MM.1S (cell line): Measurements from ENCODE around the gene SLAIN1.

Experiments
- DNase-seq: peaks from one replicate; pipeline ENCODE4 v3.0.0-alpha.2; 2015
- H2AFZ ChIP-seq: fragments of 300-600 bp; sonication (generic); 2 replicates; pipeline ENCODE4 v1.6.0; 2016; ENCODE audit warnings: antibody characterized with exemption, low read length
- H3F3A ChIP-seq: fragments of 300-600 bp; sonication (generic); 2 replicates; pipeline ENCODE4 v1.6.1; 2016; ENCODE audit warnings: mild to moderate bottlenecking, antibody characterized with exemption, low read length, moderate library complexity, mixed read lengths; ENCODE audit not compliant: insufficient read depth
- H3K27ac ChIP-seq: fragments of 300-600 bp; sonication (generic); 2 replicates; pipeline ENCODE4 v1.5.1; 2016; ENCODE audit warnings: mild to moderate bottlenecking, low read length
- H3K27me3 ChIP-seq: fragments of 300-600 bp; sonication (generic); replicated peaks from 2 replicates; pipeline ENCODE4 v1.6.0; 2016; ENCODE audit warnings: low read length; ENCODE audit not compliant: insufficient read depth
- H3K36me3 ChIP-seq: fragments of 300-600 bp; sonication (generic); replicated peaks from 2 replicates; pipeline ENCODE4 v1.6.1; 2016; ENCODE audit warnings: mild to moderate bottlenecking, low read length, mixed read lengths; ENCODE audit not compliant: insufficient read depth
- H3K4me1 ChIP-seq: fragments of 300-600 bp; sonication (generic); 2 replicates; pipeline ENCODE4 v1.6.1; 2016; ENCODE audit warnings: low read length, mixed read lengths
- H3K4me2 ChIP-seq: fragments of 300-600 bp; sonication (generic); 2 replicates; pipeline ENCODE4 v1.6.0; 2016; ENCODE audit warnings: low read depth, low read length
- H3K4me3 ChIP-seq: fragments of 300-600 bp; sonication (generic); 2 replicates; pipeline ENCODE4 v1.5.1; 2016; ENCODE audit warnings: low read length, mixed read lengths
- H3K79me2 ChIP-seq: fragments of 300-600 bp; sonication (generic); 2 replicates; pipeline ENCODE4 v1.6.1; 2016; ENCODE audit warnings: mixed run types, low read length, mixed read lengths
- H3K9ac ChIP-seq: fragments of 300-600 bp; sonication (generic); 2 replicates; pipeline ENCODE4 v1.6.1; 2016; ENCODE audit warnings: low read length, mixed read lengths
- H3K9me2 ChIP-seq: fragments of 300-600 bp; sonication (generic); replicated peaks from 2 replicates; pipeline ENCODE4 v1.6.1; 2016; ENCODE audit warnings: mild to moderate bottlenecking, low read length, mixed read lengths; ENCODE audit not compliant: insufficient read depth
- H3K9me3 ChIP-seq: fragments of 300-600 bp; sonication (generic); replicated peaks from 2 replicates; pipeline ENCODE4 v1.6.1; 2016; ENCODE audit warnings: mild to moderate bottlenecking, low read length, mixed read lengths; ENCODE audit not compliant: insufficient read depth
- H4K20me1 ChIP-seq: fragments of 300-600 bp; sonication (generic); 2 replicates; pipeline ENCODE4 v1.6.1; 2016; ENCODE audit warnings: mild to moderate bottlenecking, low read length, moderate library complexity, mixed read lengths; ENCODE audit not compliant: insufficient read depth
- EZH2 ChIP-seq: fragments of 300-600 bp; sonication (generic); optimal IDR thresholded peaks from 2 replicates; pipeline ENCODE3; 2017; ENCODE audit warnings: low read depth, mild to moderate bottlenecking, antibody characterized with exemption, low read length, mixed read lengths
- EZH2phosphoT487 ChIP-seq: fragments of 300-600 bp; sonication (generic); IDR thresholded peaks from 2 replicates; pipeline ENCODE4 v1.6.1; 2018; ENCODE audit warnings: antibody characterized with exemption, low read length
- TF ChIP-seq, protein P1 (sequence below): fragments of 300-600 bp; sonication (generic); IDR thresholded peaks from 2 replicates; pipeline ENCODE4 v1.5.1; 2016; ENCODE audit warnings: antibody characterized with exemption, low read length, mixed read lengths

Gene SLAIN1

DNA sequence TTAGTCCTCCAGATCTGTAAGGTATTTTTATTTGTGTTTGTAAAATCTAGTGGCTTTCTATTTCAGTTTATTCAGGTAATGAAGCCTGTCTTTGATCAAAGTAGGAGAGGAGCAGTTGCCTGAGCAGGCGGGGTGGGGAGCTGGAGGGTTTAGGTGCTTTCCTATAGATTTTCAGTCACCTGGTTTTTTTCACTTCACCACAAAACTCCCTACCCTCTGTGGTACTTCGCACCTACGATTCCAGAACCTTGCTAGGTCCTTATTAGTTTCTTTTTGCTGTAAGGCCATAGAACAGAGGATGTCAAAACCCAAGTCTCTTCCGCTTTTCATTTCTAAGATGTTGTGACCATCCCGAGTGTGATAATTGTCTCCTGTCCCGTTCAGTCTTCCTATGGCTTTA lies 26.6 kb downstream of the SLAIN1 start:
- no peaks in the 10 kb centered on the region for H3K27me3 ChIP-seq
- no peak overlapping the region for H3K27ac ChIP-seq
- no peaks in the 10 kb centered on the region for H4K20me1 ChIP-seq
- H3K9me3 ChIP-seq: no peaks in the 10 kb centered on the region
- H2AFZ ChIP-seq: no peak overlapping the region
- H3K4me2 ChIP-seq: no peak overlapping the region
- TF ChIP-seq EZH2: no peak
- no peak for TF ChIP-seq EZH2phosphoT487
- TF ChIP-seq, protein P1, sequence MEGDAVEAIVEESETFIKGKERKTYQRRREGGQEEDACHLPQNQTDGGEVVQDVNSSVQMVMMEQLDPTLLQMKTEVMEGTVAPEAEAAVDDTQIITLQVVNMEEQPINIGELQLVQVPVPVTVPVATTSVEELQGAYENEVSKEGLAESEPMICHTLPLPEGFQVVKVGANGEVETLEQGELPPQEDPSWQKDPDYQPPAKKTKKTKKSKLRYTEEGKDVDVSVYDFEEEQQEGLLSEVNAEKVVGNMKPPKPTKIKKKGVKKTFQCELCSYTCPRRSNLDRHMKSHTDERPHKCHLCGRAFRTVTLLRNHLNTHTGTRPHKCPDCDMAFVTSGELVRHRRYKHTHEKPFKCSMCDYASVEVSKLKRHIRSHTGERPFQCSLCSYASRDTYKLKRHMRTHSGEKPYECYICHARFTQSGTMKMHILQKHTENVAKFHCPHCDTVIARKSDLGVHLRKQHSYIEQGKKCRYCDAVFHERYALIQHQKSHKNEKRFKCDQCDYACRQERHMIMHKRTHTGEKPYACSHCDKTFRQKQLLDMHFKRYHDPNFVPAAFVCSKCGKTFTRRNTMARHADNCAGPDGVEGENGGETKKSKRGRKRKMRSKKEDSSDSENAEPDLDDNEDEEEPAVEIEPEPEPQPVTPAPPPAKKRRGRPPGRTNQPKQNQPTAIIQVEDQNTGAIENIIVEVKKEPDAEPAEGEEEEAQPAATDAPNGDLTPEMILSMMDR: no peak
- peaks cover 12% of the 10 kb centered on the region for H3K4me1 ChIP-seq
- DNase-seq: peak; percentile 38
- no peaks in the 10 kb centered on the region for H3F3A ChIP-seq
- H3K79me2 ChIP-seq: peaks cover 63% of the 10 kb centered on the region
- no peaks in the 10 kb centered on the region for H3K9me2 ChIP-seq
- H3K9ac ChIP-seq: no peak overlapping the region
- peaks cover 16% of the 10 kb centered on the region; the same call in 1 of the 2 replicates for H3K36me3 ChIP-seq
- no peak overlapping the region for H3K4me3 ChIP-seq

DNA sequence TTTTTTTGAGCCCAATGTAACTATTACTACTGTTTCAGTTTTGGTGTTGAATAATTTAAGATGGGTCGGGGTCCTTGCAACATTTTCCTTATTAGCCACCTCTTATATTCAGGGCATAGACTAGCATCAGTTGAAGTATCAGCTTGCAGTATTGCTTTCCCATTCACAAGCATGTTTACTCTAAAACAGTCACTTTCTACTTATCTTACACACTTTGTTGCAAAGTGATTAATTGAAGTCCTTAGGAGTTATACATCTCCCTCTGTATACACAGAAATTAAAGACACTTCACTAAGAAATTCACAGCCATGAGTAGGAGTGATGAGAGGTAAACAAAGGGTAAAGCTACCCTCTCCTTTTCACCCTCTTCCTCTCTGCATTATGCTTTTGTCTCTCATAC lies 27.6 kb downstream of the SLAIN1 start:
- no peak overlapping the region for H3K4me2 ChIP-seq
- peaks cover 16% of the 10 kb centered on the region for H3K4me1 ChIP-seq
- no peak overlapping the region for H3K27ac ChIP-seq
- no peaks in the 10 kb centered on the region for H3K9me3 ChIP-seq
- H3K9ac ChIP-seq: no peak overlapping the region
- no peak overlapping the region for H3K4me3 ChIP-seq
- H3K27me3 ChIP-seq: no peaks in the 10 kb centered on the region
- TF ChIP-seq EZH2phosphoT487 (no peak), EZH2 (no peak)
- TF ChIP-seq, protein P1: no peak
- peaks cover 65% of the 10 kb centered on the region for H3K79me2 ChIP-seq
- DNase-seq: no peak
- H3K36me3 ChIP-seq: peaks cover 16% of the 10 kb centered on the region; the same call in 1 of the 2 replicates
- no peak overlapping the region for H2AFZ ChIP-seq
- H3K9me2 ChIP-seq: no peaks in the 10 kb centered on the region
- peaks cover 7% of the 10 kb centered on the region for H3F3A ChIP-seq
- H4K20me1 ChIP-seq: no peaks in the 10 kb centered on the region

DNA sequence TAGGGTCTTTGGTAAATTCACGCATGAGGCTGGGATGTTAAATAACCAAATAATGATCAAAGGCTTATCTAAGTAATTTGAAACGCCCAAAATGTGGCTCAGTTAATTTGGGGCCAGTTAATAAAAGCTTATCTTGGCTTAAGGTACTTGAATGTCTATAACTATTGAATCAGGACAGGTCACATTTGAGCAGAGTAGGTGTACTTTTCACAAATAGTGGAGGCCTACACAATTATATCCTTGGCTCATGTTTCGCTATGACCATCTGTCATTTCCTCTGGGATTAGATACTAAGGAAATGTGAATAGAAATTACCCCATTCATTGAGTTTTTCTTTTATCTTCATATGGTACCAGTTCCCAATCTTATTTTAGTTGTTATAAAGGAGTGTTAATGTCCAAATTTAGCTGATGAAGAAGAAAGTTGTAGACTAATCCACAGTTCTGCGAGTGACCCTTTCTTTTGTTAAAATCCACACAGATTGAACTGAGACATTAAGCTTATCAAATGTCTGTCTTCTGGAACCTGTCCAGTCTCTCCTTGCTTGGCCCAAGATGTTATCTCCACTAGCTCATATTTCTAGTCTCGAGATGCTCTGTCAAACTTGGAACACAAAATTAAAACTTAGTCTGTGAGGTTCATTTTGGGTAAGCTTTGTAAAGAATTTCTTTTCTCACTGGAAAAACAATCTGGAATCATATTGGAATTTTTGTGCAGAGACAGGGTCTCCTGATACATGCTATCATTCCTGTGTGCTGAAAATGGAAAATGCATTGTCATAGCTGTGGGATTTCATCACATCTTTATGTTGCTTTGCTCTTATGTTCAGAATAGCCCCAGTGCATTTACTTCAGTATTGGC lies 31.0 kb downstream of the SLAIN1 start:
- Histone ChIP-seq H3K9me2 (no peaks in the 10 kb centered on the region), H4K20me1 (no peaks in the 10 kb centered on the region), H2AFZ (no peak overlapping the region), H3F3A (peaks cover 7% of the 10 kb centered on the region), H3K9me3 (no peaks in the 10 kb centered on the region), H3K4me3 (no peak overlapping the region), H3K4me2 (no peak overlapping the region), H3K36me3 (peaks cover 6% of the 10 kb centered on the region; the same call in 1 of the 2 replicates), H3K79me2 (peaks cover 61% of the 10 kb centered on the region), H3K9ac (no peak overlapping the region), H3K4me1 (peaks cover 19% of the 10 kb centered on the region), H3K27me3 (no peaks in the 10 kb centered on the region), H3K27ac (no peak overlapping the region)
- DNase-seq: no peak
- TF ChIP-seq, protein P1: no peak
- TF ChIP-seq EZH2 (no peak), EZH2phosphoT487 (no peak)
